ENCODE results near the gene CDKL1.

CDKL1 gene

DNA sequence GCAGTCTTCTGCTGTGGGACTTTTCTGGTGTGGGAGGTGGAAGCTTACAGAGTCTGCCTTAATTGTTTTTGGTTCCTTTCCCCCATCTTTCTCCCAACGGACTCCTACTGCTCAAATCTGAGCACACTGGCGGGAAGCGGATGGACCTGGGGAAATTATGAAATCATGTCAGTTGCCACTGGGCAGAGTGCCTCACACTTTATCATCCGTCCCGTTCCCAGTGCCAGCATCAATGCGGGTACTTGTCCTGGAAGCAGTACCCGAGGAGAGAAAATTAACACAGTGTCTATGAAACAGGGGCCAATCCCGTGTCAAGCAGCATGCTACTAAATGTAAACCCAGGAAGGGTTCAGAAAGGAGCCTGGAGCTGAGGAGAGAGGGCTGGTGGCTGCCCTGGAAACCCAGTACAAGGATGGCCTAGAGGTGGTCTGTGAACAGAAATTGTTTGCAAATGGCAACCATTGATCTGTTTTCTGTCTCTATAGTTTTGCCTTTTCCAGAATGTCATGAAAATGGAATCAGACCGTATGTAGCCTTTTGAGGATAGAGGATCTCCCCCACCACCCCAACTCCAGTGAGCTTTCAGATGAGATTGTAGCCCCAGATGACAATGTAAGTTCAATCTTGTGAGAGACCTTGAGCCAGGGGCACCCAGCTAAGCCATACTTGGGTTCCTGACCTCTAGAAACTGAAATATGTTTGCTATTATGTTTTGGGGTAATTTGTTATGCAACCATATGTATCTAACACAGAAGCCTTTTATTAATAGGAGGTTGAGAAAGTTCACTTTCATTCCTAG, 908 bp upstream of the CDKL1 start:
- H3K4me3 ChIP-seq (ENCODE audit: low read depth in 1 of 2, low read length in 2 of 2): peak overlapping the region in 1 of 2 experiments; percentile 62; a peak in 2 of 4 replicates
- peak overlapping the region; percentile 99 for H3K4me2 ChIP-seq (ENCODE audit: insufficient read depth, low read length)
- peaks cover 23% of the 10 kb centered on the region for H3K4me1 ChIP-seq (ENCODE audit: insufficient read depth, low read length)
- H3K79me2 ChIP-seq (ENCODE audit: insufficient read depth, low read length): no peaks in the 10 kb centered on the region
- H3K36me3 ChIP-seq (ENCODE audit: insufficient read depth, low read length): no peaks in the 10 kb centered on the region
- H4K20me1 ChIP-seq (ENCODE audit: insufficient read depth, low read length): no peaks in the 10 kb centered on the region
- DNase-seq (no peak), ATAC-seq (ENCODE audit: insufficient read depth, low read depth) (no peak)
- no peak for TF ChIP-seq EZH2 (IDR thresholded peaks at IDR 0.05; ENCODE audit: borderline replicate concordance, low read depth, low read length, severe bottlenecking)
- TF ChIP-seq, protein P1, sequence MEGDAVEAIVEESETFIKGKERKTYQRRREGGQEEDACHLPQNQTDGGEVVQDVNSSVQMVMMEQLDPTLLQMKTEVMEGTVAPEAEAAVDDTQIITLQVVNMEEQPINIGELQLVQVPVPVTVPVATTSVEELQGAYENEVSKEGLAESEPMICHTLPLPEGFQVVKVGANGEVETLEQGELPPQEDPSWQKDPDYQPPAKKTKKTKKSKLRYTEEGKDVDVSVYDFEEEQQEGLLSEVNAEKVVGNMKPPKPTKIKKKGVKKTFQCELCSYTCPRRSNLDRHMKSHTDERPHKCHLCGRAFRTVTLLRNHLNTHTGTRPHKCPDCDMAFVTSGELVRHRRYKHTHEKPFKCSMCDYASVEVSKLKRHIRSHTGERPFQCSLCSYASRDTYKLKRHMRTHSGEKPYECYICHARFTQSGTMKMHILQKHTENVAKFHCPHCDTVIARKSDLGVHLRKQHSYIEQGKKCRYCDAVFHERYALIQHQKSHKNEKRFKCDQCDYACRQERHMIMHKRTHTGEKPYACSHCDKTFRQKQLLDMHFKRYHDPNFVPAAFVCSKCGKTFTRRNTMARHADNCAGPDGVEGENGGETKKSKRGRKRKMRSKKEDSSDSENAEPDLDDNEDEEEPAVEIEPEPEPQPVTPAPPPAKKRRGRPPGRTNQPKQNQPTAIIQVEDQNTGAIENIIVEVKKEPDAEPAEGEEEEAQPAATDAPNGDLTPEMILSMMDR (IDR thresholded peaks at IDR 0.05; ENCODE audit: borderline replicate concordance, extremely low read depth, low read length, poor library complexity, severe bottlenecking): no peak
- H3K9ac ChIP-seq (ENCODE audit: low read depth, low read length): peak overlapping the region; percentile 60
- no peak overlapping the region for H3K27ac ChIP-seq (ENCODE audit: low read length)
- H2AFZ ChIP-seq (ENCODE audit: low read depth, low read length): peak overlapping the region; percentile 69
- peaks cover 10% of the 10 kb centered on the region for H3K27me3 ChIP-seq (ENCODE audit: insufficient read depth, low read length, poor library complexity)
- no peaks in the 10 kb centered on the region for H3K9me3 ChIP-seq (ENCODE audit: insufficient read depth, low read length, severe bottlenecking)

DNA sequence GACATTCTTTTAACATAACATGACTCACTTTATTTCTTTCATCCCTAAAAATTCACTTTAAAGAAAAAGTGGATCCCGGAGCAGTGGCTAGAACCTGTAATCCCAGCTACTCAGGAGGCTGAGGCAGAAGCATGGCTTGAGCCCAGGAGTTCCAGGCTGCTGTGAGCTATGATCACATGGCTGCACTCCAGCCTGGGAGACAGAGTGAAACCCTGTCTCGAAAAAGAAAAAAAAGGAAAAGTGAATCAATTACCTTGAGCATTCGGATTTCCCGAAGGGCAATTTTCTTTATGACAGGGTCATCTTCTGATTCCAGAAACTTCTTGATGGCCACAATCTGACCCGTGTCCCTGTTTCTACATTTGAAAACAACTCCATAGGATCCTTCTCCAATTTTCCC, 1.2 kb downstream of the CDKL1 start:
- Histone ChIP-seq H3K79me2 (ENCODE audit: insufficient read depth, low read length) (no peaks in the 10 kb centered on the region), H2AFZ (ENCODE audit: low read depth, low read length) (no peak overlapping the region), H3K27me3 (ENCODE audit: insufficient read depth, low read length, poor library complexity) (peaks cover 10% of the 10 kb centered on the region), H3K4me2 (ENCODE audit: insufficient read depth, low read length) (peak overlapping the region; percentile 99), H3K4me3 (ENCODE audit: low read depth in 1 of 2, low read length in 2 of 2) (no peak overlapping the region), H4K20me1 (ENCODE audit: insufficient read depth, low read length) (no peaks in the 10 kb centered on the region), H3K36me3 (ENCODE audit: insufficient read depth, low read length) (no peaks in the 10 kb centered on the region), H3K9ac (ENCODE audit: low read depth, low read length) (no peak overlapping the region), H3K4me1 (ENCODE audit: insufficient read depth, low read length) (peaks cover 23% of the 10 kb centered on the region), H3K27ac (ENCODE audit: low read length) (no peak overlapping the region), H3K9me3 (ENCODE audit: insufficient read depth, low read length, severe bottlenecking) (no peaks in the 10 kb centered on the region)
- TF ChIP-seq, protein P1 (IDR thresholded peaks at IDR 0.05; ENCODE audit: borderline replicate concordance, extremely low read depth, low read length, poor library complexity, severe bottlenecking): no peak
- TF ChIP-seq EZH2 (IDR thresholded peaks at IDR 0.05; ENCODE audit: borderline replicate concordance, low read depth, low read length, severe bottlenecking): no peak
- DNase-seq: no peak
- ATAC-seq (ENCODE audit: insufficient read depth, low read depth): no peak

DNA sequence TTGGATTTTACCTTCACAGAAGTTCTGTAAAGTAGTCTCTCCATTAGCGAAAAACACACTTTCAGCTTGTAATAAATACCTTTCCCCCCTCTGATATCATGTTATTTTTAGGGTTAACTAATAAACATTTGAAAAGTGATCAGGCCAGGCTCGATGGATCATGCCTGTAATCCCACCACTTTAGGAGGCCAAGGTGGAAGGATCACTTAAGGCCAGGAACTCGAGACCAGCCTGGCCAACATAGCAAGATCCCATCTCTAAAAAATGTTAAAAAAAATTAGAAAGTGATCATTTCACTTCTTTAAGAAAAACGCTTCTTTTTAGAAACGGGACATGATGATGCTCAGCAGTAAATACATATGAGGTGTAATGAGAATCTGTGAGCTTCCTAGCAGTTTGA, 2.0 kb downstream of the CDKL1 start:
- H3K36me3 ChIP-seq (ENCODE audit: insufficient read depth, low read length): no peaks in the 10 kb centered on the region
- H3K27ac ChIP-seq (ENCODE audit: low read length): no peak overlapping the region
- H3K4me2 ChIP-seq (ENCODE audit: insufficient read depth, low read length): no peak overlapping the region
- no peak overlapping the region for H2AFZ ChIP-seq (ENCODE audit: low read depth, low read length)
- H3K9me3 ChIP-seq (ENCODE audit: insufficient read depth, low read length, severe bottlenecking): no peaks in the 10 kb centered on the region
- H4K20me1 ChIP-seq (ENCODE audit: insufficient read depth, low read length): no peaks in the 10 kb centered on the region
- H3K27me3 ChIP-seq (ENCODE audit: insufficient read depth, low read length, poor library complexity): peaks cover 10% of the 10 kb centered on the region
- no peak overlapping the region for H3K4me3 ChIP-seq (ENCODE audit: low read depth in 1 of 2, low read length in 2 of 2)
- ATAC-seq (ENCODE audit: insufficient read depth, low read depth) (no peak), DNase-seq (no peak)
- no peak for TF ChIP-seq EZH2 (IDR thresholded peaks at IDR 0.05; ENCODE audit: borderline replicate concordance, low read depth, low read length, severe bottlenecking)
- TF ChIP-seq, protein P1 (IDR thresholded peaks at IDR 0.05; ENCODE audit: borderline replicate concordance, extremely low read depth, low read length, poor library complexity, severe bottlenecking): no peak
- no peak overlapping the region for H3K9ac ChIP-seq (ENCODE audit: low read depth, low read length)
- no peaks in the 10 kb centered on the region for H3K79me2 ChIP-seq (ENCODE audit: insufficient read depth, low read length)
- H3K4me1 ChIP-seq (ENCODE audit: insufficient read depth, low read length): peaks cover 23% of the 10 kb centered on the region

All from DND-41 (cell line).